Measurements from ENCODE around the gene FGD4.
A peak's percentile ranks its signal among the peaks of the same experiment; 100 is the strongest.

The FGD4 gene

GRCh38 chr12:32542428-32543229, 143.3 kb downstream of the FGD4 start:
- 99% methylated on average over 4 of the region's 6 CpGs for WGBS
- peak overlapping the region; percentile 26 for H2AK5ac ChIP-seq (ENCODE audit: low read length, severe bottlenecking)

GRCh38 chr12:32544893-32545292, 145.5 kb downstream of the FGD4 start:
- Histone ChIP-seq H3K4me3 (ENCODE audit: insufficient read depth in 1 of 2, low read depth in 1 of 2, low read length in 2 of 2) (no peak overlapping the region), H3K9ac (ENCODE audit: low read length) (no peak overlapping the region), H3K27me3 (ENCODE audit: control insufficient read depth in 1 of 2, insufficient read depth in 1 of 2, low read length in 2 of 2) (no peaks in the 10 kb centered on the region), H4K91ac (ENCODE audit: low read length) (no peak overlapping the region), H3K79me1 (replicated peaks; ENCODE audit: low read length, poor library complexity, severe bottlenecking) (peaks cover 13% of the 10 kb centered on the region), H3K9me3 (ENCODE audit: control insufficient read depth, low read length) (no peaks in the 10 kb centered on the region), H3K27ac (ENCODE audit: low read length, poor library complexity, severe bottlenecking) (no peak overlapping the region), H2BK12ac (ENCODE audit: low read length in 2 of 2) (no peak overlapping the region), H3K14ac (ENCODE audit: low read length in 2 of 2) (no peak overlapping the region), H3K18ac (ENCODE audit: low read depth in 1 of 2, low read length in 2 of 2) (no peak overlapping the region), H2BK15ac (ENCODE audit: low read depth, poor library complexity, severe bottlenecking) (no peak overlapping the region), H3K36me3 (ENCODE audit: control insufficient read depth in 1 of 2, insufficient read depth in 2 of 2, low read depth in 1 of 2, low read length in 2 of 2) (peaks cover 0 to 5% of the 10 kb centered on the region in 2 experiments), H4K8ac (ENCODE audit: low read length) (no peak overlapping the region), H2AFZ (ENCODE audit: low read depth, low read length) (no peak overlapping the region), H2BK5ac (ENCODE audit: low read depth, low read length, poor library complexity, severe bottlenecking) (no peak overlapping the region), H3K4ac (ENCODE audit: low read depth in 1 of 2, low read length in 2 of 2) (no peak overlapping the region), H3K23ac (ENCODE audit: low read length in 2 of 2) (no peak overlapping the region), H3K4me1 (ENCODE audit: control insufficient read depth, insufficient read depth, low read depth, low read length) (peaks cover 18% of the 10 kb centered on the region), H3K4me2 (ENCODE audit: low read length, poor library complexity, severe bottlenecking) (no peak overlapping the region), H2AK5ac (ENCODE audit: low read length, severe bottlenecking) (no peak overlapping the region), H2BK120ac (ENCODE audit: low read depth, low read length) (no peak overlapping the region)
- WGBS = 80% methylated on average over 1 of the region's 2 CpGs
- no peak for DNase-seq

More at GRCh38 chr12:32542428-32543229, 143.3 kb downstream of the FGD4 start:
- no peak overlapping the region for H2BK12ac ChIP-seq (ENCODE audit: low read length in 2 of 2)
- no peaks in the 10 kb centered on the region for H3K27me3 ChIP-seq (ENCODE audit: control insufficient read depth in 1 of 2, insufficient read depth in 1 of 2, low read length in 2 of 2)
- H2BK5ac ChIP-seq (ENCODE audit: low read depth, low read length, poor library complexity, severe bottlenecking) = no peak overlapping the region
- H3K4ac ChIP-seq (ENCODE audit: low read depth in 1 of 2, low read length in 2 of 2) = no peak overlapping the region
- H4K91ac ChIP-seq (ENCODE audit: low read length) = no peak overlapping the region
- no peak overlapping the region for H3K4me3 ChIP-seq (ENCODE audit: insufficient read depth in 1 of 2, low read depth in 1 of 2, low read length in 2 of 2)
- H3K36me3 ChIP-seq (ENCODE audit: control insufficient read depth in 1 of 2, insufficient read depth in 2 of 2, low read depth in 1 of 2, low read length in 2 of 2) = peaks cover 0 to 5% of the 10 kb centered on the region in 2 experiments
- no peak overlapping the region for H2AFZ ChIP-seq (ENCODE audit: low read depth, low read length)
- no peak overlapping the region for H4K8ac ChIP-seq (ENCODE audit: low read length)
- H3K9me3 ChIP-seq (ENCODE audit: control insufficient read depth, low read length) = no peaks in the 10 kb centered on the region
- no peak overlapping the region for H2BK15ac ChIP-seq (ENCODE audit: low read depth, poor library complexity, severe bottlenecking)
- H3K9ac ChIP-seq (ENCODE audit: low read length) = peak overlapping the region; percentile 15
- no peak overlapping the region for H3K23ac ChIP-seq (ENCODE audit: low read length in 2 of 2)
- no peak overlapping the region for H3K27ac ChIP-seq (ENCODE audit: low read length, poor library complexity, severe bottlenecking)
- peak overlapping the region; percentile 51 for H3K4me2 ChIP-seq (ENCODE audit: low read length, poor library complexity, severe bottlenecking)
- H3K14ac ChIP-seq (ENCODE audit: low read length in 2 of 2) = no peak overlapping the region
- H2BK120ac ChIP-seq (ENCODE audit: low read depth, low read length) = no peak overlapping the region
- no peak for DNase-seq
- H3K79me1 ChIP-seq (replicated peaks; ENCODE audit: low read length, poor library complexity, severe bottlenecking) = peaks cover 13% of the 10 kb centered on the region
- peak overlapping the region in 1 of 2 experiments; percentile 33 for H3K18ac ChIP-seq (ENCODE audit: low read depth in 1 of 2, low read length in 2 of 2)
- peaks cover 13% of the 10 kb centered on the region for H3K4me1 ChIP-seq (ENCODE audit: control insufficient read depth, insufficient read depth, low read depth, low read length)

- no peak overlapping the region for H4K8ac ChIP-seq (ENCODE audit: low read length)
- H2BK12ac ChIP-seq (ENCODE audit: low read length in 2 of 2) = no peak overlapping the region
- H3K27ac ChIP-seq (ENCODE audit: low read length, poor library complexity, severe bottlenecking) = no peak overlapping the region
- no peaks in the 10 kb centered on the region for H3K27me3 ChIP-seq (ENCODE audit: control insufficient read depth in 1 of 2, insufficient read depth in 1 of 2, low read length in 2 of 2)
- no peak overlapping the region for H3K9ac ChIP-seq (ENCODE audit: low read length)
- H3K4ac ChIP-seq (ENCODE audit: low read depth in 1 of 2, low read length in 2 of 2) = no peak overlapping the region
- H4K91ac ChIP-seq (ENCODE audit: low read length) = no peak overlapping the region
- H3K9me3 ChIP-seq (ENCODE audit: control insufficient read depth, low read length) = no peaks in the 10 kb centered on the region
- no peak overlapping the region for H2BK120ac ChIP-seq (ENCODE audit: low read depth, low read length)
- no peak overlapping the region for H3K14ac ChIP-seq (ENCODE audit: low read length in 2 of 2)
- H3K23ac ChIP-seq (ENCODE audit: low read length in 2 of 2) = no peak overlapping the region
- H2BK15ac ChIP-seq (ENCODE audit: low read depth, poor library complexity, severe bottlenecking) = no peak overlapping the region
- no peak overlapping the region for H2BK5ac ChIP-seq (ENCODE audit: low read depth, low read length, poor library complexity, severe bottlenecking)
- H3K79me1 ChIP-seq (replicated peaks; ENCODE audit: low read length, poor library complexity, severe bottlenecking) = peaks cover 13% of the 10 kb centered on the region
- WGBS = 69% methylated on average over 2 of the region's 3 CpGs
- H3K18ac ChIP-seq (ENCODE audit: low read depth in 1 of 2, low read length in 2 of 2) = peak overlapping the region in 1 of 2 experiments; percentile 29
- peak overlapping the region; percentile 29 for H2AK5ac ChIP-seq (ENCODE audit: low read length, severe bottlenecking)
- H3K4me1 ChIP-seq (ENCODE audit: control insufficient read depth, insufficient read depth, low read depth, low read length) = peaks cover 21% of the 10 kb centered on the region
- H3K4me2 ChIP-seq (ENCODE audit: low read length, poor library complexity, severe bottlenecking) = no peak overlapping the region
- H2AFZ ChIP-seq (ENCODE audit: low read depth, low read length) = no peak overlapping the region
- peaks cover 0 to 5% of the 10 kb centered on the region in 2 experiments for H3K36me3 ChIP-seq (ENCODE audit: control insufficient read depth in 1 of 2, insufficient read depth in 2 of 2, low read depth in 1 of 2, low read length in 2 of 2)
- H3K4me3 ChIP-seq (ENCODE audit: insufficient read depth in 1 of 2, low read depth in 1 of 2, low read length in 2 of 2) = no peak overlapping the region
- DNase-seq = no peak
Observed at GRCh38 chr12:32545413-32545980, 146.1 kb downstream of the FGD4 start.

- H3K79me1 ChIP-seq (replicated peaks; ENCODE audit: low read length, poor library complexity, severe bottlenecking) = peaks cover 13% of the 10 kb centered on the region
- 86% methylated on average over 1 of the region's 2 CpGs for WGBS
Observed at GRCh38 chr12:32546272-32546671, 146.9 kb downstream of the FGD4 start.

More at GRCh38 chr12:32546272-32546671, 146.9 kb downstream of the FGD4 start:
- no peak overlapping the region for H3K9ac ChIP-seq (ENCODE audit: low read length)
- H3K4me3 ChIP-seq (ENCODE audit: insufficient read depth in 1 of 2, low read depth in 1 of 2, low read length in 2 of 2) = no peak overlapping the region
- no peak overlapping the region for H3K18ac ChIP-seq (ENCODE audit: low read depth in 1 of 2, low read length in 2 of 2)
- H3K27ac ChIP-seq (ENCODE audit: low read length, poor library complexity, severe bottlenecking) = no peak overlapping the region
- no peak overlapping the region for H3K4ac ChIP-seq (ENCODE audit: low read depth in 1 of 2, low read length in 2 of 2)
- H3K9me3 ChIP-seq (ENCODE audit: control insufficient read depth, low read length) = no peaks in the 10 kb centered on the region
- H4K91ac ChIP-seq (ENCODE audit: low read length) = no peak overlapping the region
- peaks cover 24% of the 10 kb centered on the region for H3K4me1 ChIP-seq (ENCODE audit: control insufficient read depth, insufficient read depth, low read depth, low read length)
- peaks cover 0 to 5% of the 10 kb centered on the region in 2 experiments for H3K36me3 ChIP-seq (ENCODE audit: control insufficient read depth in 1 of 2, insufficient read depth in 2 of 2, low read depth in 1 of 2, low read length in 2 of 2)
- H3K4me2 ChIP-seq (ENCODE audit: low read length, poor library complexity, severe bottlenecking) = no peak overlapping the region
- H3K23ac ChIP-seq (ENCODE audit: low read length in 2 of 2) = no peak overlapping the region
- no peak for DNase-seq
- H2BK5ac ChIP-seq (ENCODE audit: low read depth, low read length, poor library complexity, severe bottlenecking) = no peak overlapping the region
- H3K27me3 ChIP-seq (ENCODE audit: control insufficient read depth in 1 of 2, insufficient read depth in 1 of 2, low read length in 2 of 2) = no peaks in the 10 kb centered on the region
- H2AK5ac ChIP-seq (ENCODE audit: low read length, severe bottlenecking) = no peak overlapping the region
- no peak overlapping the region for H3K14ac ChIP-seq (ENCODE audit: low read length in 2 of 2)
- peak overlapping the region; percentile 12 for H4K8ac ChIP-seq (ENCODE audit: low read length)
- no peak overlapping the region for H2AFZ ChIP-seq (ENCODE audit: low read depth, low read length)
- no peak overlapping the region for H2BK15ac ChIP-seq (ENCODE audit: low read depth, poor library complexity, severe bottlenecking)
- H2BK12ac ChIP-seq (ENCODE audit: low read length in 2 of 2) = no peak overlapping the region
- no peak overlapping the region for H2BK120ac ChIP-seq (ENCODE audit: low read depth, low read length)
